ENCODE results near the gene FOXK2. TPM values are rescaled to one million over a fixed set of nuclear protein-coding genes. Genes with fewer than 3 reads are reported as not detected.

FOXK2 gene
- total RNA-seq, 1 experiment from 2014 or later: 72.0 TPM

GRCh38 chr17:82586576-82587233, 67.2 kb downstream of the FOXK2 start:
- no CpG with 5 or more reads among the region's 21 CpGs for WGBS (ENCODE audit: extremely low coverage, insufficient read length, low lambda C conversion rate)
- Histone ChIP-seq H3K9ac (ENCODE audit: extremely low read depth, insufficient read length, low read length) (no peak overlapping the region), H2BK12ac (ENCODE audit: insufficient read length, low read depth, low read length) (no peak overlapping the region), H3K14ac (ENCODE audit: insufficient read depth, low read length) (no peak overlapping the region), H3K4ac (ENCODE audit: low read depth, low read length) (no peak overlapping the region), H2BK120ac (ENCODE audit: low read depth, low read length, poor library complexity, severe bottlenecking) (no peak overlapping the region), H3K27ac (ENCODE audit: insufficient read length, low read depth, low read length) (no peak overlapping the region), H2BK15ac (ENCODE audit: low read depth, low read length) (no peak overlapping the region), H3K18ac (ENCODE audit: insufficient read length, low read depth, low read length) (no peak overlapping the region), H4K20me1 (ENCODE audit: control insufficient read depth, insufficient read depth, insufficient read length) (peaks cover 2% of the 10 kb centered on the region), H3T11ph (ENCODE audit: low read length) (no peak overlapping the region), H3K4me2 (ENCODE audit: insufficient read depth, insufficient read length, low read length) (no peak overlapping the region), H4K5ac (ENCODE audit: insufficient read length, low read depth, low read length) (no peak overlapping the region), H3K27me3 (ENCODE audit: insufficient read depth, low read length) (no peaks in the 10 kb centered on the region), H4K8ac (replicated peaks; ENCODE audit: insufficient read length, low read depth, low read length) (no peak overlapping the region), H2BK5ac (ENCODE audit: insufficient read length, low read length) (no peak overlapping the region), H3K79me1 (ENCODE audit: insufficient read depth, low read depth, low read length, poor library complexity, severe bottlenecking) (no peaks in the 10 kb centered on the region), H4K91ac (ENCODE audit: insufficient read length, low read depth, low read length) (no peak overlapping the region), H2BK20ac (ENCODE audit: low read depth, low read length, poor library complexity, severe bottlenecking) (no peak overlapping the region), H3K23me2 (ENCODE audit: insufficient read length, low read depth, low read length, poor library complexity, severe bottlenecking) (no peaks in the 10 kb centered on the region), H3K79me2 (ENCODE audit: insufficient read depth, low read length) (no peaks in the 10 kb centered on the region), H2AK5ac (ENCODE audit: insufficient read length, low read length) (no peak overlapping the region), H3K56ac (ENCODE audit: insufficient read length, low read depth, low read length) (no peak overlapping the region), H3K9me3 (ENCODE audit: control insufficient read depth, low read depth, low read length) (no peaks in the 10 kb centered on the region), H2AFZ (ENCODE audit: low read length) (no peak overlapping the region), H3K4me1 (ENCODE audit: insufficient read depth, low read length) (no peaks in the 10 kb centered on the region), H3K23ac (ENCODE audit: insufficient read length, low read depth, low read length) (no peak overlapping the region)
- no peaks in the 10 kb centered on the region for H3K27me3 Mint-ChIP-seq (ENCODE audit: low read depth)
- TF ChIP-seq CTCF (conservative IDR thresholded peaks at IDR 0.05): no peak
- H3K36me3 Mint-ChIP-seq (ENCODE audit: insufficient read depth in 1 of 3, low read depth in 3 of 3): peaks cover 35 to 72% (median 71%) of the 10 kb centered on the region in 3 experiments
- H3K4me3 Mint-ChIP-seq: no peak overlapping the region
- peak overlapping the region in 1 of 3 experiments; percentile 16; a peak in 1 of 7 replicates for H3K27ac Mint-ChIP-seq
- H3K4me1 Mint-ChIP-seq: no peaks in the 10 kb centered on the region
- peaks cover 0 to 2% of the 10 kb centered on the region in 2 experiments; a peak in 1 of 5 replicates for H3K9me3 Mint-ChIP-seq
- DNase-seq: no peak

All from H9 (cell line).